RCC 7860 (cell line): Measurements from ENCODE around the gene TASP1.
"Not testable (repeated sequence)": the region's sequence is repeated elsewhere in the genome, so short reads cannot be mapped to it uniquely, and the experiment has no call there.

Source experiments
- DNase-seq: peaks from one replicate; pipeline ENCODE4 v3.0.0-alpha.2; 2015; ENCODE audit warnings: low spot score
- FAIRE-seq: peaks from 2 replicates; lab custom pipeline; 2012; peaks lifted over from hg19 to GRCh38; lab: Jason Lieb, UNC

TASP1 gene

GRCh38 chr20:13650474-13650873 is 11.7 kb upstream of the TASP1 start:
- FAIRE-seq (no peak), DNase-seq (no peak)

DNA sequence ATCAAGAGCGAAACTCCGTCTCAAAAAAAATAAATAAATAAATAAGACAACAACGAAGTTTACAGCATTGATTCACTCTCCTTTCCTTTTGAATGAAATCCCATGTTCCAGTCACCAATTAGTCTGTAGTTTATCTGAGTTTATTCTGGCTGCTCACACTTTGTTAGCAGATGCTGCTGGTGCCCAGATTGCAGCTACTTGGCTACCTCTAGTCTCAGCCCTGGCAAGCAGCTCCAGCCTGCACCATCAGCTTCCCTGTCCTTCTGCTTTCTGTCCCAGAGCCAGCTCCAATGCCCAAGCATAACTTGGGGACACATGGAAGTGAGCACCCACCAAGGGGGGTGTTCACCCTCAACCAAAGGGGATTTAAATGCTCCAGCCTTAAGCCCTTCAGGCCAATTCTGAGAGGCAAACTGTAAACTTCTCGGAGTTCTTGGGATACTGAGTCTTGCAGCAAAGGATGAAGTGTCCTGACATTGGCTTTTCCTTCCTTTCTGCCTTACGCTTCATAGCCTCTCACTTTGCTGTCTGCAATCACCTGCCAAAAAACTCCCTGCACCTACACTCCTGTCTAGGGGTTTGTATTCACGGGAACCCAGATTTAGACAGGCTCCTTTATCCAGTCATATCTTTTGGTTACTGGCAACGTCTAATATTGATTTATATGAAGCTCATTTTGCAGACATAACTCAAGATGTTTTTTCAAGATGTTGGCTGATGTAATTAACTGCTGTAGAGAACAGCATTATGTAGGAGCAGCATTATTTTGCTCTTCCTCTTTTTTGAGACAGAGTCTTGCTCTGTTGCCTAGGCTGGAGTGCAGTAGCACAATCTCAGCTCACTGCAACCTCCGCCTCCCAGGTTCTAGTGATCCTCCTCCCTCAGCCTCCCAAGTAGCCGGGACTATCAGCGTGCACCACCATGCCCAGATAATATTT is 9.8 kb upstream of the TASP1 start:
- FAIRE-seq, result no peak
- DNase-seq, result no peak

DNA sequence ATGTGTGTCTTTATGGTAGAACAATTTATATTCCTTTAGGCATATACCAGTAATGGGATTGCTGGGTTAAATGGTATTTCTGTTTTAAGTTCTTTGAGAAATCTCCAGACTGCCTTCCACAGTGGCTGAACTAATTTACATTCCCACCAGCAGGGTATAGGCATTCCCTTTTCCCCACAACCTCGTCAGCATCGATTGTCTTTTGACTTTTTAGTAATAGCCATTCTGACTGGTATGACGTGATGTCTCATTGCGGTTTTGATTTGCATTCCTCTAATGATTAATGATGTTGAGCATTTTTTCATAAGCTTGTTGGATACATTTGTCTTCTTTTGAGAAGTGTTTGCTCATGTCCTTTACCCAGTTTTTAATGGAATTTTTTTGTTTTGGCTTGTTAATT is 5.3 kb upstream of the TASP1 start:
- FAIRE-seq (no peak), DNase-seq (peak; percentile 33)

DNA sequence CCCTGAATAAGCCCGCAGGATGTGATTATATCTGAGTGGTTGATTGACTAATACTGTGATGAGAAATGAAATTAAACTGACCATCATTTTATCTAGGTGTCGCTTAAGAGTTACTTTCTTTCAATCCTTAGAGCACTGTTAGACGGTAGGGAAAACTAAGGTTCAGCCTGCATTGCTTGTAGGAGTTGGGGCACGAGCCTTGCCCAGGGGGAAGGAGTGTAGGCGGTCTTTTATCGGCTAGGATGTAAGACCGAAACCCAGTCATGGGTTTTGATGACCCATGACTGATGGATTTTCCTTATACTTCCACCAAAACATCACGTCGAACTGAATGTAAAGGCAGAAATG is 392 bp upstream of the TASP1 start:
- DNase-seq (no peak), FAIRE-seq (no peak)

DNA sequence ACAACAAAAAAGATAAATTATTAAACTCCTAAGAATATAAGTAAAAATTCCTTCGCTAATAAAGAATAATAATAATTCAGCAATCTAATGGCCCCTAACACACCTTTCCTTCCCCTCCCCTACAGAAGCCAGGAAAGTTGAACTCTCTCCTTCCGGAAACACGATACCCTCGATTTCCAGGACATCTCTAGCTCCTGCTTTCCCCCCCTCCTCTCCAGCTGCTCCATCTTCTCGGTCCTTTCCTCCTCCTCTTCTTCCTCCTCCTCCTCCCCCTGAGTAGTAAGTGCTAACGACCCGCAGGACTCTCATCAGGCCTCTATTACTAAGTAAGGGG is 603 bp downstream of the TASP1 start:
- FAIRE-seq (no peak), DNase-seq (peak; percentile 24)

DNA sequence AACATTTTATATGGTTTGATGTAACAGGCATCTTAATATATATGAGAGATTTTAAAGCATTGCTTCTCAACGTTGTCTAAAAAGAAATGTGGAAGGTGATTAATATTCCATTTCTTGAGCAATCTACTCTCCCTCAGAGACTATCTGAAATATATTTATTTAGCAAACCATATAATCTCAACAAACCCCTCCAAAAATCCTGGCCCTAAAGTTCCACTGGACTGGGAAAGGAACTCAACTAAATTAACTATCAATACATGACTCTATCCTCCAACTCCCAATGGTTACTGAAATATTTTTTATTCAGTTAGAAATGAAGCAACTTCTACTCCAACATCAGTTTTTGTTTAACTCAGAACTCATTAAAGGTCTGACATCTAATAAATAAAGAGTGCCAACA is 6.3 kb downstream of the TASP1 start:
- no peak for FAIRE-seq

DNA sequence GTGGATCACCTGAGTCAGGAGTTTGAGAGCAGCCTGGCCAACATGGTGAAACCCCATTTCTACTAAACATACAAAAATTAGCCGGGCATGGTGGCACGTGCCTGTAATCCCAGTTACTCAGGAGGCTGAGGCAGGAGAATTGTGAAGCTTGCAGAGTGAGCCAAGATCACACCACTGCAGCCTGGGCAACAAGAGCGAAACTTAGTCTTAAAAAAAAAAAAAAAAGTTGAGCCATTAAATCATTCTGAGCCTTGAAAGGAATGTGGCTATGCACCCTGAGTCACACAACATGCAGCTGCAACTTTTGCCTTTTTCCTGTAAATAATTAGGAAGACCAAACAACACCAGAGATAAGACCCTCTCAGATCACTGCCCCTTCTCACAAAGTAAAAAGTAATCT is 11.2 kb downstream of the TASP1 start:
- FAIRE-seq, result not testable (repeated sequence)
- DNase-seq, result peak; percentile 29

More for the DNA sequence above, 6.3 kb downstream of the TASP1 start:
- DNase-seq, result no peak

DNA sequence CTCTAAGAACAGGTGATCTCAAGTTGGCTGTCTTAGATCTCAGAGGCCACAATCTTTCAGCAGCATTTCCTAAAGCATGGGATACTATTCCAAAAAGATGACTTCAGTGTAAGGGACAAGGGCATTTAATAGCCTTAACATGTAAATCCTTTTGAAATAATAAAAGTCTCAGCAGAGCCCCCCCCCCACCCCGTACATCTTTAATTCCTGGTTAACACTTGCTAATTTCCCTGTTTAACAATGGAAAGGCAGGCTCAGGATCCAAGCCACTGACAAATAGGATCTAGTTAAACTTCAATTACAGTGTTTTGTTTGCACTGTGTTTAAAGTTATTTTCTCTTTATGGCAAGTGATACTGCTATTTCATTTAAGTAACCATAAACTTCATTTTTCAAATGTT is 12.0 kb downstream of the TASP1 start:
- FAIRE-seq, result no peak
- DNase-seq, result no peak

DNA sequence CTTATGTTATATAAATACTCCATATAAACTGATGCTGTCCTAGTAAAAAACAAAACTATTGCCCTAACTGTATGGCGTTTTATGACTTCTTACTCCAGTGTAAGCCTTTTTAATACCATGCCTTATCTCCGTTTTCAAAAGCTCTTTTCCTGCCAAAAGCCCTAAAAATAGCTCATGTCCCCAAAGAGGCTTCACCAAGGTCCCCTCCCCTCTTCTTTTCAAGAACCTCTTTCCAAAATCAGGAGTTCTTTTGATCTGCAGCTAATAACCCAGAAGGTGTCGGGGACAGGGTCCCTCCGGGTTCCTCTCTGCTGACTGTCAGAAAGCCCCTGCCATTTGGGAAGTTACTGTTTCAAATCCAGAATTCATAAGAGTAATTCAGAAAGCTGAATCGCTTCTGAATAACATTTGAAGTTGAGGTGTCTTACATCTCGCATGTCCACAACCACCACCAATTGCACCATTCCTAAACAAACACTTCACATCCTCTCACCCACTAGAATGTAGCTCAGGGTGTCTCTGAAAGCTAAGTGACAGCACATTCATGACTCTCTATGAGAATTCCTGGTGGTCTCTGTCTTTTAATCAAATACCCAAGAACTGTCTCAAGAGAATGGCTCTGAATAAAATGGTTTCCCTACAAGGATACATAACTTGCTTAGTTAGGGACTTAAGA is 13.3 kb downstream of the TASP1 start:
- FAIRE-seq, result no peak
- DNase-seq, result no peak

- not testable (repeated sequence) for FAIRE-seq, DNase-seq
Measured at GRCh38 chr20:13619415-13619814, 19.3 kb downstream of the TASP1 start.

DNA sequence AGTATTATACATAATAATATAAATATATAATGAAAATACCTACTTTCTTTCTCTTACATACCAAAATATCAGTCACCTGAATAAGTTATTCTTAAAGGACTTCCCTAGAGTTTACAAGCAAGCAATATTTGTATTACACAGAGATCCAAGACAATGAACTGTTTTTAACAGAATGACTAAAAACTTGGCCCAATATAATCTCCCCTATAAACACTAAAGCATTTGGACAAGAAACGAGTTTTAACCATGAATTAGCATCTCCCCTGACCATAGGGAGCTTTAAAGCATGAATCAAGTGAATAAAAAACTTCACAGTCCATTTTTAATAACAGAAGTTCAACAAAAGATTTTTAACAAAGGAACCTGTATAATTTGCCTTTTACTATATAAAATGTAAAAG is 20.3 kb downstream of the TASP1 start:
- DNase-seq, FAIRE-seq: not testable (repeated sequence)

DNA sequence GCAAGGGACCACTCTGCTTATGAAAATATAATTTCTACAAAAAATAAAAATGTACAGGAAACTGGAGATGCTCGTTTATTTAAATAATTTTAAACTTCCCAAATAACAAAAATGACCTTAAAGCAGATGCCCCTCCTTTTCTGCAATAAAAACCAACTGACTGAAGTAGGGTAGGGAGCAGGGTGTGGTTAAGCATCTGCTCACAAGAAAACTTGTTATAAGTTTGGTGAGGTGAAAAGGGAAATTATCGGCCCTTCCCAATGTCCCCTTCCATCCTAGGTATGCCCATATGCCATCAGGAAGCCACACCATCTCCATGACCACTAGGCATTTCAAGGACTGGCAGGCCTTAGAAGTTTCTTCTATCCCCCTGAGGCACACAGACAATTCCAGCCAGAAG is 21.1 kb downstream of the TASP1 start:
- not testable (repeated sequence) for DNase-seq, FAIRE-seq

- not testable (repeated sequence) for FAIRE-seq, DNase-seq
Measured at GRCh38 chr20:13616713-13617112, 22.0 kb downstream of the TASP1 start.

DNA sequence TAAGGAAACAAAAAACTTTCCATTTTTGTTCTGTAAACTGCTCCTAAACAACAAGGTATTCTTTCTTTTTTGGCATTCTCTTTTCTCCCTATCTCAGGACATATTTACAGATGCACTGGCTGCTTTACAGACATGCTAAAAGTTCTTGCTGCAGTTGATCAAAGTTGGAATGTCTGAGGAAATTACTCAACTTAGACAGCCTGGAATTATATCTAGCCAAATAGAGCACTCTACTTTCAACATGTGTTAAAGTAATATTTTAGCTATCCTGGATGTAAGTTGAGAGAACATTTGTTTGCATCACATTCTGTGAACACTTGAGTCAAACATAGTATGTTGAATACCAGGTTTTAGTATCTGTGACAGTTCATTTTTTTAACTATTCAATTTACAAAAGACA is 24.8 kb downstream of the TASP1 start:
- DNase-seq (no peak), FAIRE-seq (no peak)

DNA sequence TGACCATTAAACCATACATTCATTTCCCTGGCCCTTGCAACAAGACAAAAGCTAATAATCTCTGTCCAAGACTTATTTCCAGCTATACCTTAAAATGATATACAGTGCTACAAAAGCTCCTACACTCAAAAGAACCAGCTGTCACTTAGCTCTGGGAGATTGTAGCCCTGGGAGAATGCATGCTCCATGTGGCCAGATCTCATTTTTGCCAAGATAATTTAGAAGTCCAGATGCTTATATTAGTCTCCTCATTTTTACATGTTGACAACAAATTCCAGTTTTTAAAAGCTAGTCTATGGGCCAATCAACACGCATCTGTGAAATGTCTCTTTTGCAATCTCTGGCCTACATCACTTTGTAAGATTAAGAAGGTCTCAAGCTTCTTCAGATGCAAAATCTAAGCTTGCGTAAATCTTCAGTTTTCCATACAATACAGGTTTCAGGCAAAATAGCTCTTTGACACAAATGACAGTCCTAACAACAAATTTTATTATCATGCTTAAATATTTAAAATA is 27.1 kb downstream of the TASP1 start:
- DNase-seq (no peak), FAIRE-seq (no peak)

- FAIRE-seq (no peak), DNase-seq (no peak)
Measured at GRCh38 chr20:13610184-13610583, 28.5 kb downstream of the TASP1 start.

DNA sequence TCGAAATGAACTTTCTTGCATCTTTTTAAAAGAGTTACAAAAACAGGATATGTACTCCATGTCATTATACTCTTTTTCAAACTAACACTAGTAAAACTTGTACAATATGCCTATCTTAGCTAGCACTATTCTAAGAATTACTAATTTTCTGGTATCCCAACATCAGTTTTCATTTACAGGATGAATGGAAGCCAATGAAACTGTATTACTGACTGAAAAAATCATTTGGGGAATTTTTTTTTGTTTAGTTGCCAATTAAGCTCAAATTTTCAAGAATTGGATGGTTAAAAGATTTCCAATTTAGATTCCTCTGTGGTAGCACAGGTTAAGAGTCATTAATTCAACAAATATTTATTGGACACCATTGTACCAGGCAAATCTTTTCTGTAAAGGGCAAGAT is 30.7 kb downstream of the TASP1 start:
- DNase-seq (no peak), FAIRE-seq (no peak)

GRCh38 chr20:13593423-13593822 is 45.3 kb downstream of the TASP1 start:
- not testable (repeated sequence) for FAIRE-seq, DNase-seq

GRCh38 chr20:13588049-13588448 is 50.7 kb downstream of the TASP1 start:
- FAIRE-seq (no peak), DNase-seq (no peak)

DNA sequence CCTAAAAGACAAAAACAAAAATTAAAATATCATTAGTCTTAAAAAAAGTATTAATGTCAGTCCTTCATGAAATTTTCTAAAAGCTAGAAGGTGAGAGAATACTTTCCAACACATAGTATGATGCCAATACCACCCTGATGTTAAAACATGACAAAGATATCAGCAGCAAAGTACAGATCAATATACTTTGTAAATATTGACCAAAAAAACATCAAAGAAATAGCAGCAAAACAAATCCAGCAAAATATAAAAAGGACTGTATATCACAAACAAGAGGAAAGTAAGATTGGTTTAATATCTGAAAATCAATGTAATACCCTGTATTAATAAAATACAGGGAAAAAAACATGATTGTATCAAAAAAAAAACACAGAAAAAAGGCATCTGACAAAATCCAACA is 51.4 kb downstream of the TASP1 start:
- FAIRE-seq (no peak), DNase-seq (no peak)

DNA sequence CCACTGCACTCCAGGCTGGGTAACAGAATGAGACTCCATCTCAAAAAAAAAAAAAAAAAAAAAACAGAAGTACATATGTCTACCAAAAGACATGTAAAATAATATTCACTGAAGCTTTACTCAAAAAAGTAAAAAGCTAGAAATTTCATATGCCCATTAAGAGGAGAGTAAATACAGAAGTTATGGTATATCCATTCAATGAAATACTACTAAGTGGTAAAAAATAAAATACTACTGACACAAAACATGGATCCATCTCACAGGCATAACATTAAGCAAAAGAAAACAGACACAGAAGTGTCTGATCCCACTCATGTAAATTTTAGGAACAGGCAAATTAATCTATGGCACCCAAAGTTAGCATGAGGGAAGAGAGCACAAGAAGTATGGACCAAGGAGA is 52.6 kb downstream of the TASP1 start:
- FAIRE-seq, result no peak
- DNase-seq, result no peak

DNA sequence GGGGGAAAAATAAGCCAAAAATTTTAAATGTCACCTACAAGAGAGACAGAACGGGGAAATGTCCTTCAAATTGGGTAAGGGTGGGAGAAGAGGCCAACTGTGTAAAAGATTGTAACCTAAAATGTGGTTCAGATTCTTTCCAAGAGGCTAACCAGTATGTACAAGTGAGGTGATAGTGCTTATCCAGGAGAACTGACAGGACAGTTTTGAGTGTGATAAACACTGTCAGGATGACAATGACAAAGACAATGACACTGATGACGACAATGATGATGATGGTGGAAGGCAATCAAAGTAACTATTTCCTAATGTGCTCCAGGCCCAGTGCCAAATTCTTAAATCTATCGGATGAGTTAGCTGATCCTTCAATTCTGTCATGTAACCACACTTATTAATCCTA is 57.3 kb downstream of the TASP1 start:
- FAIRE-seq, result no peak

More for the DNA sequence above, 57.3 kb downstream of the TASP1 start:
- no peak for DNase-seq
